Coronary artery (tissue), 2 donors: ENCODE measurements around the gene BCAR3.

Experiments used
- DNase-seq: peaks from one replicate; pipeline ENCODE4 v3.0.0-alpha.2; 2017; ENCODE audit warnings: low spot score
- H3K27ac ChIP-seq, 2 donors: fragments of 200-600 bp; sonication (generic); one replicate each; pipeline ENCODE4 v1.5.1; 2016 to 2019
- H3K4me3 ChIP-seq: fragments of 200-600 bp; sonication (generic); 2 replicates; pipeline ENCODE4 v1.5.1; 2016; ENCODE audit warnings: mild to moderate bottlenecking, moderate library complexity
- TF ChIP-seq, protein P1 (sequence below): fragments of 200-600 bp; sonication (generic); IDR thresholded peaks from one replicate; pipeline ENCODE4 v1.5.1; 2019; ENCODE audit warnings: antibody characterized with exemption

The BCAR3 gene

GRCh38 chr1:93549811-93550210 lies 131.8 kb downstream of the BCAR3 start:
- DNase-seq, result no peak
- TF ChIP-seq, protein P1, sequence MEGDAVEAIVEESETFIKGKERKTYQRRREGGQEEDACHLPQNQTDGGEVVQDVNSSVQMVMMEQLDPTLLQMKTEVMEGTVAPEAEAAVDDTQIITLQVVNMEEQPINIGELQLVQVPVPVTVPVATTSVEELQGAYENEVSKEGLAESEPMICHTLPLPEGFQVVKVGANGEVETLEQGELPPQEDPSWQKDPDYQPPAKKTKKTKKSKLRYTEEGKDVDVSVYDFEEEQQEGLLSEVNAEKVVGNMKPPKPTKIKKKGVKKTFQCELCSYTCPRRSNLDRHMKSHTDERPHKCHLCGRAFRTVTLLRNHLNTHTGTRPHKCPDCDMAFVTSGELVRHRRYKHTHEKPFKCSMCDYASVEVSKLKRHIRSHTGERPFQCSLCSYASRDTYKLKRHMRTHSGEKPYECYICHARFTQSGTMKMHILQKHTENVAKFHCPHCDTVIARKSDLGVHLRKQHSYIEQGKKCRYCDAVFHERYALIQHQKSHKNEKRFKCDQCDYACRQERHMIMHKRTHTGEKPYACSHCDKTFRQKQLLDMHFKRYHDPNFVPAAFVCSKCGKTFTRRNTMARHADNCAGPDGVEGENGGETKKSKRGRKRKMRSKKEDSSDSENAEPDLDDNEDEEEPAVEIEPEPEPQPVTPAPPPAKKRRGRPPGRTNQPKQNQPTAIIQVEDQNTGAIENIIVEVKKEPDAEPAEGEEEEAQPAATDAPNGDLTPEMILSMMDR, result no peak
- Histone ChIP-seq H3K4me3 (no peak overlapping the region), H3K27ac (no peak overlapping the region)

DNA sequence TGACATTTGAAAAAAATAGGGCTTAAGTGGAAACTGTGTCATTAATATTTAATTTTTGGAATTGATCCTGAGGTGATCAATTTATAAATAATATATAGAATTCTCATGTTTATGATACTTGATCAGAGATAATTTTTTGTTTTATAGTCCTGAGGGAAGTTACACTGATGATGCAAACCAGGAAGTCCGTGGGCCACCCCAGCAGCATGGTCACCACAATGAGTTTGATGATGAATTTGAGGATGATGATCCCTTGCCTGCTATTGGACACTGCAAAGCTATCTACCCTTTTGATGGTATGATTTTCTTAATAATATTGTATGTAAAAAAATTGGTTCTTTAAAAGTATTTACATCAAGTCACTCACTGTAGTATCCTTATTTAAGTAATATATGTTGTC lies 132.5 kb downstream of the BCAR3 start:
- TF ChIP-seq, protein P1, result no peak
- DNase-seq, result no peak
- Histone ChIP-seq H3K4me3 (no peak overlapping the region), H3K27ac (no peak overlapping the region)

DNA sequence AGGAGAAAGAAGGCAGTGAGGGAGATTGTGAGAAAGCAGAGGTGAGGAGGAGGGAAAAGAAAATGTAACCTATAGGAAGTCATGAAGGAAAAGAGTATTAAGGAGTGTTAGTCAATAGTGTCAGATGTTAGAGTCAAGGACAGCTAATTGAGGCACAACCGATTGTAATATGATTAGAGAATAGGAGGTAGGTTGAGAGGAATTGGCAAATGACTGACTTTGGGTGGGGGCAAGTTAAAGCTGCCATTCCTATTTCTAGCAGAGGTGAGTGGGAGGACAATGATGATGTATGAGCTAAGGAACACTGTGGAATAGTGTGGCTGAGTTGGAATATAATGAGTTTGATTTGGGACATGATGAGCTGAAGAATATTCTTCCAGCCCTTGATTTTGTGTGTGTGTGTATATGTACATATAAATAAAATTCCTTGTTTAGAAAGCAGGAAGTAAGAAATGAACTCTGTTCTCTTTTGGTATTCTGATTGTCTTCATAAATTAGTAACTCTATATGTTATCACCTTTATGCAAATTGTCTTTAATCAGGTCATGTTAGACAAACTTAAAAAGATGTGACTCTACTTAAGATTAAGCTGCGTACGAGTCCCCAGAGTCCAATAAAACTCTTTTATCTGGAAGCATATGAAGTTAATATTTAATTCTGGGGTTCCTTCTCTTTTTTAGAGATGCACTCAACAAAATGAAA lies 135.3 kb downstream of the BCAR3 start:
- no peak overlapping the region for H3K27ac ChIP-seq
- TF ChIP-seq, protein P1, result no peak
- no peak for DNase-seq
- H3K4me3 ChIP-seq, result no peak overlapping the region

DNA sequence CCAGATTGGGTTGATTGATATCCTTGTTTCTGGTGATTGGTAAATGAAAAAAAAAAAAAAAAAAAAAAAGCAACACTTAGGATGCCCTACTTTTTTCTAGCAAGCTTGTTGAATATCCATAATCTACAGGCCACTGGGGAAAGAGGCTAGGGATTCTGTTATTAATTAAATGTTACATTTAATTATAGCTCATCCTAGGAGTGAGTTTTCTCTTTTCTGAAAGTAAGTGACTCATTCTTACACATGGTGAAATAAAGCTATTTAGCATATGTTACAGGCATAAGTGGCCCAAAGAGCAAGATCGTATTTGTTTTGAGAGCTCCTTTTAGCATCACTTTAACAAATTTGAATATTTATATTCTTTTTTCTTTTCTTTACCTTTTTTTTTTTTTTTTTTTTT lies 139.2 kb downstream of the BCAR3 start:
- TF ChIP-seq, protein P1, result no peak
- DNase-seq, result no peak
- no peak overlapping the region for H3K4me3 ChIP-seq
- no peak overlapping the region for H3K27ac ChIP-seq

DNA sequence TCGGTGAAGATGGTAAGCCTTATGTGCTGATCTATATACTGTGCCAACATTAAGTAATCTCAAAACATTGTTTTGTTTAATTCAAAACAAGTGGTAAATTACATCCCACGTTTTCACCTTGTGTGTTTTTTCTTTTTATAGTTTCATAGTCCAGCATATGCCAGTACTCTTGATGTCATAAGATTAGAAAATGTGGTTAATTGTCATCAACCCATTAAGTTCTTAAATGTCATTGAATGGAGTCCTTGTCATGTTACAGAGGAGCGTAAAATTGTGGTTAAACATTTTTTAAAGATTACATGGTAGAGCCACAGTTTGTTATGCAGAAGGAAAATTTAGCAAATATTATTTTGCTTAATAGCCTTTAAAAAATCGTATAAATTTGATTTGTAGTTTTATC lies 140.6 kb downstream of the BCAR3 start:
- no peak overlapping the region for H3K4me3 ChIP-seq
- no peak for DNase-seq
- TF ChIP-seq, protein P1, result no peak
- no peak overlapping the region for H3K27ac ChIP-seq

DNA sequence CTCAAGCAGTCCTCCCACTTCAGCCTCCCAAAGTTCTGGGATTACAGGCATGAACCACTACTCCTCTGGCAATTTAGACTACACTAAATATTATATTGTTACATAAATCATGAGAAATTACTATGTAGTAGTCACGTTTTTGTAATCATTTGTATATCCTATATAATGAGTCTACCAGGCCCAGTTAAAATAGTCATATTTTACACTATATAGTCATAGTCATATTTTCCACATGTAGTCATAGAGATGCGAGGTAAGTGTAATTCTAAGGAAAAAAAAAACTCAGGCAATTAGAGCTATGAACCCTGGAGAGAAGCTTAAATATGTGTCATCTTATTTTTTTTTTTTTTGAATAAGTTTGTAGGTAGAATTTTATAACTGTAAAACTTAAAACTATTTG lies 143.7 kb downstream of the BCAR3 start:
- no peak overlapping the region for H3K4me3 ChIP-seq
- TF ChIP-seq, protein P1, result no peak

GRCh38 chr1:93537396-93537795 lies 144.2 kb downstream of the BCAR3 start:
- Histone ChIP-seq H3K4me3 (no peak overlapping the region), H3K27ac (no peak overlapping the region)
- no peak for DNase-seq
- TF ChIP-seq, protein P1, result no peak

More for the DNA sequence above, 143.7 kb downstream of the BCAR3 start:
- DNase-seq, result no peak
- H3K27ac ChIP-seq, result no peak overlapping the region
